ENCODE measurements around the gene ZMIZ1. TPM values are rescaled to one million over a fixed set of nuclear protein-coding genes. Genes with fewer than 3 reads are reported as not detected.

ZMIZ1 gene
- total RNA-seq, 1 donor from 2014 or later, result 85.2 TPM

GRCh38 chr10:79303631-79304478, 235.1 kb downstream of the ZMIZ1 start:
- H3K4me3 Mint-ChIP-seq (ENCODE audit: low read depth), result no peak overlapping the region
- no peak for DNase-seq (ENCODE audit: low spot score, unreplicated experiment)
- no peak overlapping the region for H3K27ac Mint-ChIP-seq
- no peaks in the 10 kb centered on the region for H3K9me3 Mint-ChIP-seq (ENCODE audit: low read depth)
- H3K36me3 Mint-ChIP-seq (ENCODE audit: insufficient read depth), result peaks cover 16% of the 10 kb centered on the region
- H3K27me3 Mint-ChIP-seq, result no peaks in the 10 kb centered on the region
- no peaks in the 10 kb centered on the region for H3K4me1 Mint-ChIP-seq (ENCODE audit: low read depth)
- no peak for TF ChIP-seq CTCF (IDR thresholded peaks at IDR 0.05; ENCODE audit: unreplicated experiment)

- Mint-ChIP-seq H3K9me3 (ENCODE audit: low read depth) (no peaks in the 10 kb centered on the region), H3K4me1 (ENCODE audit: low read depth) (no peaks in the 10 kb centered on the region), H3K4me3 (ENCODE audit: low read depth) (no peak overlapping the region), H3K36me3 (ENCODE audit: insufficient read depth) (peaks cover 17% of the 10 kb centered on the region), H3K27ac (no peak overlapping the region), H3K27me3 (no peaks in the 10 kb centered on the region)
- no peak for DNase-seq (ENCODE audit: low spot score, unreplicated experiment)
- no peak for TF ChIP-seq CTCF (IDR thresholded peaks at IDR 0.05; ENCODE audit: unreplicated experiment)
Measured at GRCh38 chr10:79304479-79305087, 235.8 kb downstream of the ZMIZ1 start.

GRCh38 chr10:79305515-79305914, 236.7 kb downstream of the ZMIZ1 start:
- TF ChIP-seq CTCF (IDR thresholded peaks at IDR 0.05; ENCODE audit: unreplicated experiment), result no peak
- Mint-ChIP-seq H3K27me3 (no peaks in the 10 kb centered on the region), H3K36me3 (ENCODE audit: insufficient read depth) (peaks cover 13% of the 10 kb centered on the region), H3K4me3 (ENCODE audit: low read depth) (no peak overlapping the region), H3K9me3 (ENCODE audit: low read depth) (no peaks in the 10 kb centered on the region), H3K27ac (no peak overlapping the region), H3K4me1 (ENCODE audit: low read depth) (no peaks in the 10 kb centered on the region)
- no peak for DNase-seq (ENCODE audit: low spot score, unreplicated experiment)

- Mint-ChIP-seq H3K4me1 (ENCODE audit: low read depth) (no peaks in the 10 kb centered on the region), H3K4me3 (ENCODE audit: low read depth) (no peak overlapping the region), H3K9me3 (ENCODE audit: low read depth) (no peaks in the 10 kb centered on the region), H3K36me3 (ENCODE audit: insufficient read depth) (peaks cover 15% of the 10 kb centered on the region), H3K27me3 (no peaks in the 10 kb centered on the region), H3K27ac (no peak overlapping the region)
- no peak for DNase-seq (ENCODE audit: low spot score, unreplicated experiment)
- no peak for TF ChIP-seq CTCF (IDR thresholded peaks at IDR 0.05; ENCODE audit: unreplicated experiment)
Measured at GRCh38 chr10:79305988-79306387, 237.2 kb downstream of the ZMIZ1 start.

GRCh38 chr10:79306644-79307220, 238.0 kb downstream of the ZMIZ1 start:
- no peaks in the 10 kb centered on the region for H3K27me3 Mint-ChIP-seq
- H3K9me3 Mint-ChIP-seq (ENCODE audit: low read depth), result no peaks in the 10 kb centered on the region
- no peaks in the 10 kb centered on the region for H3K4me1 Mint-ChIP-seq (ENCODE audit: low read depth)
- peaks cover 13% of the 10 kb centered on the region for H3K36me3 Mint-ChIP-seq (ENCODE audit: insufficient read depth)
- peak overlapping the region; percentile 71 for H3K27ac Mint-ChIP-seq
- TF ChIP-seq CTCF (IDR thresholded peaks at IDR 0.05; ENCODE audit: unreplicated experiment), result no peak
- DNase-seq (ENCODE audit: low spot score, unreplicated experiment), result no peak
- H3K4me3 Mint-ChIP-seq (ENCODE audit: low read depth), result no peak overlapping the region
